Mucosa of descending colon (tissue), 3 donors: ENCODE measurements around the gene SLC25A10. TPM values are rescaled to one million over a fixed set of nuclear protein-coding genes. Genes with fewer than 3 reads are reported as not detected.

Experiments
- ATAC-seq: fragments of 200-7000 bp; cut with Tn5 transposase; one replicate; pipeline ENCODE4 v1.9.1; 2020; ENCODE audit warnings: mild to moderate bottlenecking, moderate library complexity
- DNase-seq, 3 donors: peaks; one replicate each; pipeline ENCODE4 v3.0.0-alpha.2; 2020
- H3K36me3 ChIP-seq: fragments of 200-600 bp; one replicate; pipeline ENCODE4 v1.8.0; 2021; ENCODE audit warnings: low read depth, mild to moderate bottlenecking
- H3K4me1 ChIP-seq: fragments of 200-600 bp; one replicate; pipeline ENCODE4 v1.8.0; 2021; ENCODE audit warnings: low read depth, mild to moderate bottlenecking
- H3K4me3 ChIP-seq: fragments of 200-600 bp; one replicate; pipeline ENCODE4 v1.8.0; 2021; ENCODE audit warnings: mild to moderate bottlenecking
- H3K9me3 ChIP-seq: fragments of 200-600 bp; one replicate; pipeline ENCODE4 v1.8.0; 2021; ENCODE audit warnings: mild to moderate bottlenecking
- CTCF ChIP-seq: fragments of 200-600 bp; IDR thresholded peaks from one replicate; pipeline ENCODE4 v1.8.0; 2022; ENCODE audit warnings: antibody characterized with exemption, mild to moderate bottlenecking
- intact Hi-C, 2 donors: fragments of 100-400 bp; cut with DNase I in 1 of 2; cut with micrococcal nuclease in 1 of 2; formaldehyde crosslinking; loops; one replicate each; pipeline versions ENCODE4 v1.11.0 to v1.11.1; 2022; cut with DNase I, micrococcal nuclease
- total RNA-seq, 3 donors: library from RNA; stranded (reverse); fragmentation: NEBNext Ultra II Directional in 2 of 3; extraction: Animal tissue kit (Norgen Biotek cat#: 25700) in 2 of 3; gene quantifications; one replicate each; pipeline versions ENCODE4 v1.2.1 to v1.2.4, GENCODE V29; 2021 to 2023
- donor health status: DM: no; HTN: no; CAD: no; lungs with moderate emphysema.
- donor health status: DM: no; HTN: no; CAD: no.
- donor health status: DM: no; HTN: yes; CAD: no.

The SLC25A10 gene
- total RNA-seq, 3 donors from 2014 or later, result 22.9 to 61.6 (median 57.6) TPM

- Histone ChIP-seq H3K4me1 (peaks cover 29% of the 10 kb centered on the region), H3K9me3 (no peaks in the 10 kb centered on the region), H3K36me3 (no peaks in the 10 kb centered on the region), H3K4me3 (peak overlapping the region; percentile 97)
- peak in 1 of 3 donors; percentile 33 for DNase-seq
- ATAC-seq, result peak; percentile 39
- intact Hi-C loops, result no loop called here
- TF ChIP-seq CTCF, result no peak
These were observed 8.1 kb upstream of the SLC25A10 start for GRCh38 chr17:81703747-81704654.

DNA sequence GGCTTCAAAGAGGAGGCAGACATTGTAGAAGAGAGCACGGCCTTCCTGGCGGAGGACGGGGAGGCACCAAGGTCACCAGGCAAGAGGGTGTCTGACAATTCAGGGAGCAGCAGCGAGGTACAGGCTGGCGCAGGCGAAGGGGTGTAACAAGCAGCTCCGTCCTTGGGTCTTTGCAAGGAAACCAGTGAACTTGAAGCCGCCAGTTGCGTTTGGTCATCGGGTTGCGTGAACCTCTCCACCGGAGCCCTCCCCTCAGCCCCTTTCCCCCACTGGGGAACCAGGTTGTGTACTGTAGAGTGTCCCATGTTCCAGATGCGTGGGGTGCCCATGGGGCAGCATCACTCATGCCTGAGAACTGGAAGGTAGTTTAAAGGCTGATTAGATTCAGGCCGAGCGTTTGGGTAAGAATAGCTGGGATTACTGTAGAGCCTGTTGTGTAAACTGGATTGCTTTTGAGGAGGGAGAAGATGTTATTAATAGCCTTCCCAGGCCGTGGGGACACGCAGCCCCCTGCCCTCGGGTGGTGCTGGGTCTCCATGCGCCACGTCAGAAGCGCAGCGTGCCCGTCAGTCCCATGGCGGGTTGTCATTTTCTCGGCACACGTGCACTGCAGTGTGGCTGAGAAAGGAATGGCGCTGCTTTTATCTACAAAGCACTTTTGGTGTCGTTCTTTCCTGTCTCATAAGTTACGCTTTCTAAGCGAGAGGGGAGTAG lies 6.4 kb upstream of the SLC25A10 start:
- H3K9me3 ChIP-seq, result no peaks in the 10 kb centered on the region
- ATAC-seq (no peak), DNase-seq (no peak)
- no peaks in the 10 kb centered on the region for H3K36me3 ChIP-seq
- intact Hi-C loops, result no loop called here
- H3K4me3 ChIP-seq, result no peak overlapping the region
- TF ChIP-seq CTCF, result no peak
- H3K4me1 ChIP-seq, result peaks cover 41% of the 10 kb centered on the region

- H3K4me3 ChIP-seq, result no peak overlapping the region
- intact Hi-C loops, result no loop called here
- no peak for TF ChIP-seq CTCF
- no peaks in the 10 kb centered on the region for H3K36me3 ChIP-seq
- H3K9me3 ChIP-seq, result no peaks in the 10 kb centered on the region
- DNase-seq (no peak), ATAC-seq (no peak)
- peaks cover 42% of the 10 kb centered on the region for H3K4me1 ChIP-seq
These were observed 5.9 kb upstream of the SLC25A10 start for GRCh38 chr17:81706232-81706611.

- no peak for ATAC-seq
These were observed 5.1 kb upstream of the SLC25A10 start for GRCh38 chr17:81706757-81707624.

More at GRCh38 chr17:81706757-81707624, 5.1 kb upstream of the SLC25A10 start:
- Histone ChIP-seq H3K36me3 (no peaks in the 10 kb centered on the region), H3K9me3 (no peaks in the 10 kb centered on the region), H3K4me1 (peaks cover 37% of the 10 kb centered on the region), H3K4me3 (no peak overlapping the region)
- intact Hi-C loops, result no loop called here
- DNase-seq, result peak in 1 of 3 donors; percentile 55
- no peak for TF ChIP-seq CTCF
